ENCODE data around the gene CFAP70.

GRCh38 chr10:73401636-73402035, 43.0 kb upstream of the CFAP70 start:
- TF ChIP-seq CTCF (conservative IDR thresholded peaks at IDR 0.05 in 1 of 2, IDR thresholded peaks at IDR 0.05 in 1 of 2; ENCODE audit: extremely low read depth in 1 of 2, insufficient read depth in 1 of 2, low read depth in 1 of 2, low read length in 2 of 2) (no peak), EZH2 (IDR thresholded peaks at IDR 0.05; ENCODE audit: borderline replicate concordance, low read length) (no peak)
